Measurements from ENCODE around the gene HMCN2.
"Not testable (repeated sequence)": the region's sequence is repeated elsewhere in the genome, so short reads cannot be mapped to it uniquely, and the experiment has no call there.

HMCN2 gene

DNA sequence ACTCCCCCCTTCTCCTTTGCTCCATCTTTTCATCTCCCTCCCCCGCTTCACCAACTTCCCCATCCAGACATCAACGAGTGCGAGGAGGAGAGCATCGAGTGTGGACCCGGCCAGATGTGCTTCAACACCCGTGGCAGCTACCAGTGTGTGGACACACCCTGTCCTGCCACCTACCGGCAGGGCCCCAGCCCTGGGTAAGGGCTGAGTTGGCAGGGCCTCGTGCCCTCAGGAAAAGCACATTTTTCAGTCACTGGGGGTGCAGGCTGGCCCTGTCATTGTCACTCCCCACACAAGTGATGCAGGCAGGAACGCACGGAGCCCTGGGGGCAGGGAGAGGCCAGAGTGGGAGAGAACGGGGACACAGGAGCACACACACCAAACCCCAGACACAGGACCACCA, 166.8 kb downstream of the HMCN2 start:
- no peaks in the 10 kb centered on the region for H4K20me1 ChIP-seq (ENCODE audit: insufficient read depth)
- no peaks in the 10 kb centered on the region for H3K4me1 ChIP-seq (ENCODE audit: low read depth, poor library complexity, severe bottlenecking)
- H3K27ac ChIP-seq, result no peak overlapping the region
- no peaks in the 10 kb centered on the region for H3K79me2 ChIP-seq (ENCODE audit: insufficient read depth, low read depth)
- TF ChIP-seq CTCF (conservative IDR thresholded peaks at IDR 0.05; ENCODE audit: low read depth, low read length), result no peak
- H3K9ac ChIP-seq, result no peak overlapping the region
- H3K4me2 ChIP-seq, result no peak overlapping the region
- no peak overlapping the region for H2AFZ ChIP-seq (ENCODE audit: low read depth)
- H3K4me3 ChIP-seq (IDR thresholded peaks at IDR 0.05; ENCODE audit: insufficient read depth, low read depth, low read length), result no peak overlapping the region
- H3K36me3 ChIP-seq (ENCODE audit: insufficient read depth), result no peaks in the 10 kb centered on the region
- peaks cover 57% of the 10 kb centered on the region for H3K27me3 ChIP-seq (ENCODE audit: insufficient read depth, low read depth)

DNA sequence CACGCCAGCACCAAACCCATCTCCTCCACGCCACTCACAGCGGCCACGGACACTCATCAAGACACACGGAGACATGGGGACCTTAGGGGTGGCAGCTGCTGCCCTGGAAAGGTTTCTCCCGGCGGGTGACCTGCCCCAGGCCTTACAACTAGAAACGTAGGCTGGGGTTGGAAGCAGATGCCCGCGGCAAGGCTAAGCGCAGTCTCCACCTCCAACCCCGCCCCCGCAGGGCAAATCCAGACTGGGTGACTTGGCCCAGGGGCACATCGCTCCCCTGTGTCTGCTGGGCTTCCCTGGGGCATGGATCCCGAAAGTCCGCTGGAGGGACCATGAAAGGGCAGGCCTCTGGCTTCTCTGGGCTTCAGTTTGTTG, 167.2 kb downstream of the HMCN2 start:
- Histone ChIP-seq H3K4me3 (IDR thresholded peaks at IDR 0.05; ENCODE audit: insufficient read depth, low read depth, low read length) (no peak overlapping the region), H2AFZ (ENCODE audit: low read depth) (no peak overlapping the region), H4K20me1 (ENCODE audit: insufficient read depth) (no peaks in the 10 kb centered on the region), H3K9ac (no peak overlapping the region), H3K79me2 (ENCODE audit: insufficient read depth, low read depth) (no peaks in the 10 kb centered on the region), H3K36me3 (ENCODE audit: insufficient read depth) (no peaks in the 10 kb centered on the region), H3K4me1 (ENCODE audit: low read depth, poor library complexity, severe bottlenecking) (no peaks in the 10 kb centered on the region), H3K27ac (no peak overlapping the region), H3K4me2 (no peak overlapping the region), H3K27me3 (ENCODE audit: insufficient read depth, low read depth) (peaks cover 55% of the 10 kb centered on the region)
- no peak for TF ChIP-seq CTCF (conservative IDR thresholded peaks at IDR 0.05; ENCODE audit: low read depth, low read length)

DNA sequence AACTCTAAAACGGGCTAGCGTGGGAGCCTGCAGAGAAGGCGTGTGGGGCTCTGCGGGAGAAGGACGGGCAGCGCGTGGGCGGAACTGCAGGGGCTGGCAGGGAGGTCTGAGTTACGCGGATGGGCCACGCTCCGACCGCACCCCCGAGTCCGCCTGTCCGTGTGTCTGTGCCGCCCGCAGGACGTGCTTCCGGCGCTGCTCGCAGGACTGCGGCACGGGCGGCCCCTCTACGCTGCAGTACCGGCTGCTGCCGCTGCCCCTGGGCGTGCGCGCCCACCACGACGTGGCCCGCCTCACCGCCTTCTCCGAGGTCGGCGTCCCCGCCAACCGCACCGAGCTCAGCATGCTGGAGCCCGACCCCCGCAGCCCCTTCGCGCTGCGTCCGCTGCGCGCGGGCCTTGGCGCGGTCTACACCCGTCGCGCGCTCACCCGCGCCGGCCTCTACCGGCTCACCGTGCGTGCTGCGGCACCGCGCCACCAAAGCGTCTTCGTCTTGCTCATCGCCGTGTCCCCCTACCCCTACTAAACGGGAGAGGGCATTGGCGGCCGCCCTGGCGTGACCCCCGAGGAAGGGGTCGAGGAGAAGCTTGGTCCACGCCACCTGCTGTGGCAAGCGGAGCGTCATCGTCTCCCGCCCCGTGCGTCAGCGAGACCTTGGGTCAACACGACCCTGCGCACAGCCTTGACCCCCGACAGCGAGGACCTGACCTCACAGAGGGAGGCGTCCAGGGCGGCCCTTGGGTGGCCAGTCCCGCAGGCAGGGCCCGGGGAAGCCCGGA, 167.8 kb downstream of the HMCN2 start:
- no peaks in the 10 kb centered on the region for H3K4me1 ChIP-seq (ENCODE audit: low read depth, poor library complexity, severe bottlenecking)
- no peak overlapping the region for H3K4me2 ChIP-seq
- no peak overlapping the region for H3K4me3 ChIP-seq (IDR thresholded peaks at IDR 0.05; ENCODE audit: insufficient read depth, low read depth, low read length)
- TF ChIP-seq CTCF (conservative IDR thresholded peaks at IDR 0.05; ENCODE audit: low read depth, low read length), result no peak
- no peaks in the 10 kb centered on the region for H3K79me2 ChIP-seq (ENCODE audit: insufficient read depth, low read depth)
- no peak overlapping the region for H3K27ac ChIP-seq
- no peaks in the 10 kb centered on the region for H3K36me3 ChIP-seq (ENCODE audit: insufficient read depth)
- no peak overlapping the region for H2AFZ ChIP-seq (ENCODE audit: low read depth)
- H4K20me1 ChIP-seq (ENCODE audit: insufficient read depth), result no peaks in the 10 kb centered on the region
- H3K9ac ChIP-seq, result no peak overlapping the region
- H3K27me3 ChIP-seq (ENCODE audit: insufficient read depth, low read depth), result peaks cover 52% of the 10 kb centered on the region

DNA sequence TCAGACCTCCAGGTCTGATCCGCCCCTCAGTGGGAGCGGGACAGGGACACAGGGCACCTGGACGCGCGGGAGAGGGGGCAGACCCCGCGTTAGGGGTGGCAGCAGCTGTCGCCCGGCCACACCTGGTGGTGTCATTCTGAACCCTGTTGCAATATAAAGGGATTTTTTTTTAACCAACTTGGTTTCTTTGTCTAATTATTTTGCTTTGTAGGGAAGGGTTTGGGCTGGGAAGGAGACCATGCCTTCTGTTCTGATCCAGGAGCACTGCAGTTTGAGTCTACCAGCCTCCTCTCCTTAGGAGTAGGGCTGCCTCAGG, 168.3 kb downstream of the HMCN2 start:
- H3K9ac ChIP-seq, result no peak overlapping the region
- TF ChIP-seq CTCF (conservative IDR thresholded peaks at IDR 0.05; ENCODE audit: low read depth, low read length), result no peak
- H3K4me1 ChIP-seq (ENCODE audit: low read depth, poor library complexity, severe bottlenecking), result no peaks in the 10 kb centered on the region
- H3K4me2 ChIP-seq, result no peak overlapping the region
- H2AFZ ChIP-seq (ENCODE audit: low read depth), result no peak overlapping the region
- no peak overlapping the region for H3K4me3 ChIP-seq (IDR thresholded peaks at IDR 0.05; ENCODE audit: insufficient read depth, low read depth, low read length)
- H3K36me3 ChIP-seq (ENCODE audit: insufficient read depth), result no peaks in the 10 kb centered on the region
- H3K79me2 ChIP-seq (ENCODE audit: insufficient read depth, low read depth), result no peaks in the 10 kb centered on the region
- H3K27me3 ChIP-seq (ENCODE audit: insufficient read depth, low read depth), result peaks cover 50% of the 10 kb centered on the region
- no peaks in the 10 kb centered on the region for H4K20me1 ChIP-seq (ENCODE audit: insufficient read depth)
- no peak overlapping the region for H3K27ac ChIP-seq

GRCh38 chr9:130434656-130435055, 169.1 kb downstream of the HMCN2 start:
- not testable (repeated sequence) for H3K4me2 ChIP-seq; H2AFZ ChIP-seq (ENCODE audit: low read depth); H3K79me2 ChIP-seq (ENCODE audit: insufficient read depth, low read depth); H3K27ac ChIP-seq; H3K36me3 ChIP-seq (ENCODE audit: insufficient read depth); H3K9ac ChIP-seq; H4K20me1 ChIP-seq (ENCODE audit: insufficient read depth); H3K4me1 ChIP-seq (ENCODE audit: low read depth, poor library complexity, severe bottlenecking); H3K4me3 ChIP-seq (IDR thresholded peaks at IDR 0.05; ENCODE audit: insufficient read depth, low read depth, low read length)
- peaks cover 49% of the 10 kb centered on the region for H3K27me3 ChIP-seq (ENCODE audit: insufficient read depth, low read depth)
